ENCODE data around the gene GPC6.

GPC6 gene

GRCh38 chr13:94030415-94031119 lies 804.0 kb downstream of the GPC6 start:
- no peak for TF ChIP-seq POLR2AphosphoS5 (IDR thresholded peaks at IDR 0.05; ENCODE audit: low read depth, low read length)
- TF ChIP-seq TAF1 (IDR thresholded peaks at IDR 0.05; ENCODE audit: borderline replicate concordance, low read depth, low read length), result no peak
- no peak for TF ChIP-seq POLR2A (IDR thresholded peaks at IDR 0.05; ENCODE audit: low read depth, low read length)
- FAIRE-seq, result no peak
- no peak for DNase-seq (ENCODE audit: insufficient read length)

GRCh38 chr13:94031609-94032008 lies 805.0 kb downstream of the GPC6 start:
- no peak for TF ChIP-seq POLR2A (IDR thresholded peaks at IDR 0.05; ENCODE audit: low read depth, low read length)
- no peak for TF ChIP-seq TAF1 (IDR thresholded peaks at IDR 0.05; ENCODE audit: borderline replicate concordance, low read depth, low read length)
- TF ChIP-seq POLR2AphosphoS5 (IDR thresholded peaks at IDR 0.05; ENCODE audit: low read depth, low read length), result no peak

DNA sequence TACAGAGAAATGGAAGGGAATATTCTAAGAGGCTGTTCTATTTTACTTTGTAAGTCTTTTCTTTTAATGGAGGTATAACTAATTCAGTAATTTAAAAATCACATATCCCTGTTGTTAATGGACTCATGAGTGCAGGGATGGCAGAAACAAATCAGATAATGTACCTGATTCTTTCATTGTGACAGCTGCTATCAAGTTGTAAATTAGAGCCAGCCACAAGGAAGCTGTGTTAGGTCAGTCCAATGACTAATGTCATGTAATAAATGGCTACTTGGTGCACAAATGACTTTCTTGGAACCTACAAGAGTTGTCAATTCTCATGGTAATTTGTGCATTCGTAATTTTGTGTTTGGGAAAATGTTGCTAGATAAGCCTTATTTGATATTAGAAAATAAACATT lies 806.5 kb downstream of the GPC6 start:
- no peak for DNase-seq (ENCODE audit: insufficient read length)
- no peak for FAIRE-seq
- TF ChIP-seq POLR2AphosphoS5 (IDR thresholded peaks at IDR 0.05; ENCODE audit: low read depth, low read length) (no peak), TAF1 (IDR thresholded peaks at IDR 0.05; ENCODE audit: borderline replicate concordance, low read depth, low read length) (no peak), POLR2A (IDR thresholded peaks at IDR 0.05; ENCODE audit: low read depth, low read length) (no peak)

More at GRCh38 chr13:94031609-94032008, 805.0 kb downstream of the GPC6 start:
- DNase-seq (ENCODE audit: insufficient read length) (no peak), FAIRE-seq (no peak)

- no peak for DNase-seq (ENCODE audit: insufficient read length)
Observed at GRCh38 chr13:94033830-94034642, 807.4 kb downstream of the GPC6 start.

GRCh38 chr13:94050039-94050438 lies 823.4 kb downstream of the GPC6 start:
- TF ChIP-seq POLR2A (IDR thresholded peaks at IDR 0.05; ENCODE audit: low read depth, low read length), result no peak
- TF ChIP-seq POLR2AphosphoS5 (IDR thresholded peaks at IDR 0.05; ENCODE audit: low read depth, low read length), result no peak
- TF ChIP-seq TAF1 (IDR thresholded peaks at IDR 0.05; ENCODE audit: borderline replicate concordance, low read depth, low read length), result no peak
- FAIRE-seq, result no peak
- no peak for DNase-seq (ENCODE audit: insufficient read length)

More at GRCh38 chr13:94033830-94034642, 807.4 kb downstream of the GPC6 start:
- no peak for FAIRE-seq
- TF ChIP-seq POLR2AphosphoS5 (IDR thresholded peaks at IDR 0.05; ENCODE audit: low read depth, low read length) (no peak), POLR2A (IDR thresholded peaks at IDR 0.05; ENCODE audit: low read depth, low read length) (no peak), TAF1 (IDR thresholded peaks at IDR 0.05; ENCODE audit: borderline replicate concordance, low read depth, low read length) (no peak)

- FAIRE-seq (no peak), DNase-seq (ENCODE audit: insufficient read length) (no peak)
- TF ChIP-seq POLR2AphosphoS5 (IDR thresholded peaks at IDR 0.05; ENCODE audit: low read depth, low read length) (no peak), TAF1 (IDR thresholded peaks at IDR 0.05; ENCODE audit: borderline replicate concordance, low read depth, low read length) (no peak), POLR2A (IDR thresholded peaks at IDR 0.05; ENCODE audit: low read depth, low read length) (no peak)
Observed at GRCh38 chr13:94050686-94051085, 824.1 kb downstream of the GPC6 start.

DNA sequence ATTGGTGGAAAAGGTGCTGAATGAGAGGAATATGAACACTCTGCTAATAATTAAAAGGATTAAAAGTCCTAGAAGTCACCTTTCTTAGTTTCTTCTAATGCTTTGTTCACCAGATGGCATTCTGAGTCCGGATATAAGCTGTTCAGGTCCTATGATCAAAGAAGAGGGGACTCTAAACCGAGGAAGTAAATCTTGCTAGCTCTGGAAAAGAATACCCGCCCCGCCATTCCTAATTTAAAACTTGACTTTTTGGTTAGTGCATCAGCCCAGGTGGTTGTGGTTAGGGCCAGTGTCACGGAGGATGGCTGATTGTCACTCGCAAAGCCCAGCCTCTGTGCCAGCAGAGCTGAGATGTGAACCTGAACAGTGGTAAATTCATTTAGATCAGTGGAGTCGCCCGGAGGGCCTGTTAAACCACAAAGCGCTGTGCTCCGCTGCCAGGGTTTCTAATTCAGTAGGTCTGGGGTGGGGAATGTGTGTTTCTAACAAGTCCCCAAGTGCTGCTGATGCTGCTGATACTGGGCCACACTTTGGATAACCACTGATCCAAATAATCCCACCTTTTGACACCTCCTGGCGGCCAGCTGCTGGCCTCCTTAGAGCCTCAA lies 827.5 kb downstream of the GPC6 start:
- no peak for DNase-seq (ENCODE audit: insufficient read length)

DNA sequence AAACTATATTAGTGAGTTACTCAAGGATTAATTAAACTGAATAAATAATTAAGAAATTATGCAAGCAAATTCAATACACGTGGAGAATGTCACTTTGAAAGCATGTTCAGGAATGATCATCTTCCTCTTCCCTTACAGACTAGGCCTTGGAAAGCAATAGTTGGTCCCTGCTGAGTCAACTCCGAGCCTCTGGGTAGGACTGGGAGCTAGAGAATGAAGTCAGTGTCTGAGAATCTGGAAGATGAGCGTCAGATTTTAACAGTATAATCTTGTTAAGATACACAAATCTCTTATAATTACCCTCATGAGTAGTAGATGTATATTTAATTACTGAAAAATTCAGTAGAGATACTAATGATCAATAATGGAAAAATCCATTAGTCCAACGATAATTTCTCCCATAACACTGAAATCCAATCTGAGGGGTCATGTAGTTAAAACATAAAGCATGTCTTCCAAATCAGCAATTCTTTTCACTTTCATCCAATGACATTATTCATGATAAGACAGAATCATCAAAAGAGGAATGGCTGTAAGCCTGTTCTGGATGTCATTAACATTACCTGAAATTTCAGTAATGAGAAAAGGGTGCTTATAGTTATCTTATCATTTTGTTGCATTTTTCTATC lies 829.9 kb downstream of the GPC6 start:
- DNase-seq (ENCODE audit: insufficient read length) (no peak), FAIRE-seq (no peak)
- no peak for TF ChIP-seq TAF1 (IDR thresholded peaks at IDR 0.05; ENCODE audit: borderline replicate concordance, low read depth, low read length)
- TF ChIP-seq POLR2A (IDR thresholded peaks at IDR 0.05; ENCODE audit: low read depth, low read length), result no peak
- TF ChIP-seq POLR2AphosphoS5 (IDR thresholded peaks at IDR 0.05; ENCODE audit: low read depth, low read length), result no peak

More for the DNA sequence above, 827.5 kb downstream of the GPC6 start:
- no peak for TF ChIP-seq POLR2AphosphoS5 (IDR thresholded peaks at IDR 0.05; ENCODE audit: low read depth, low read length)
- no peak for TF ChIP-seq POLR2A (IDR thresholded peaks at IDR 0.05; ENCODE audit: low read depth, low read length)
- TF ChIP-seq TAF1 (IDR thresholded peaks at IDR 0.05; ENCODE audit: borderline replicate concordance, low read depth, low read length), result no peak
- FAIRE-seq, result no peak

DNA sequence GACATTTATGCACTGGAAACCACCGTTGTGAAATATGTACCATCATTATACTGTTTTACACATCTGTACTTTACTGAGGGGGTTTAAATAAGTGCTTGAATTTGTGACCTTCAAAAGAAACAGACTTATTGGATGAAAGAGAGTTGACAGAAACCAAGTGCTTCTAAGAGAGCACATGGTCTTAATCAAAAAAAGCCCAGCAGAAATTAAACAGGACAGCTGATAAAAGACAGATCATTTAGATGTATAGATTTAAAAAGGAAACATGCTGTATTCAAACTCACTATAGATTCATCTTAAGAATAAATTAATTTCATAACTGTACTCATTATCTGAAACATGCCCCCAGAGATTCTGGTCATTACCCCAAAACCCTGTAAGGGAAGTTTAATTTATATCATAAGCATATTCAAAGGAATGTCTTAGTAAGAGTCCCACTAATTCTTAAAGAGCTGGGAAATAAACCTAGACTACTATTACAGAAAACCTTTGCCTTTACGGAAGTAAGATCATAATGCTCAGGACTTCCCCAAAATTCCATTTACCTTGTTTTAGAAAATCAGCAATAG lies 831.1 kb downstream of the GPC6 start:
- no peak for DNase-seq (ENCODE audit: insufficient read length)
- FAIRE-seq, result no peak
- TF ChIP-seq POLR2A (IDR thresholded peaks at IDR 0.05; ENCODE audit: low read depth, low read length) (no peak), POLR2AphosphoS5 (IDR thresholded peaks at IDR 0.05; ENCODE audit: low read depth, low read length) (no peak), TAF1 (IDR thresholded peaks at IDR 0.05; ENCODE audit: borderline replicate concordance, low read depth, low read length) (no peak)

GRCh38 chr13:94058821-94059360 lies 832.3 kb downstream of the GPC6 start:
- TF ChIP-seq POLR2A (IDR thresholded peaks at IDR 0.05; ENCODE audit: low read depth, low read length) (no peak), TAF1 (IDR thresholded peaks at IDR 0.05; ENCODE audit: borderline replicate concordance, low read depth, low read length) (no peak), POLR2AphosphoS5 (IDR thresholded peaks at IDR 0.05; ENCODE audit: low read depth, low read length) (no peak)
- DNase-seq (ENCODE audit: insufficient read length) (no peak), FAIRE-seq (no peak)
